SK-N-SH treated with all-trans-retinoic acid at 6 μM for 48 hours (cell line): ENCODE measurements around the gene ATXN7.

ENCODE experiments used
- CSDC2 ChIP-seq: fragments of 250-450 bp; sonication (Bioruptor Pico); IDR thresholded peaks from 2 replicates; pipeline ENCODE4 v1.5.0; 2020; ENCODE audit warnings: mild to moderate bottlenecking, moderate library complexity
- GLIS3 ChIP-seq: fragments of 250-450 bp; sonication (Bioruptor Pico); IDR thresholded peaks from 2 replicates; pipeline ENCODE4 v1.5.0; 2020; ENCODE audit warnings: mild to moderate bottlenecking, moderate library complexity
- PATZ1 ChIP-seq: fragments of 250-450 bp; sonication (Bioruptor Pico); IDR thresholded peaks from 2 replicates; pipeline ENCODE4 v1.8.0; 2020; ENCODE audit warnings: mild to moderate bottlenecking, moderate library complexity, borderline replicate concordance
- TOX ChIP-seq: fragments of 250-450 bp; sonication (Bioruptor Pico); IDR thresholded peaks from 2 replicates; pipeline ENCODE4 v1.8.0; 2021; ENCODE audit warnings: mild to moderate bottlenecking, moderate library complexity, borderline replicate concordance
- ZC3H10 ChIP-seq: fragments of 250-450 bp; sonication (Bioruptor Pico); IDR thresholded peaks from 2 replicates; pipeline ENCODE4 v1.5.1; 2021; ENCODE audit warnings: mild to moderate bottlenecking, moderate library complexity
- ZFP3 ChIP-seq: fragments of 250-450 bp; sonication (Bioruptor Pico); IDR thresholded peaks from 2 replicates; pipeline ENCODE4 v1.5.0; 2020; ENCODE audit warnings: mild to moderate bottlenecking, moderate library complexity

GRCh38 chr3:63912768-63913588 lies 49.3 kb downstream of the ATXN7 start:
- TF ChIP-seq ZFP3 (no peak), GLIS3 (CRISPR knock-in tag) (no peak), CSDC2 (CRISPR knock-in tag) (no peak), TOX (CRISPR knock-in tag) (no peak), ZC3H10 (CRISPR knock-in tag) (no peak), PATZ1 (no peak)
